Measurements from ENCODE around the gene QDPR. TPM values are rescaled to one million over a fixed set of nuclear protein-coding genes. Genes with fewer than 3 reads are reported as not detected.

The QDPR gene
- total RNA-seq, 2 donors from 2014 or later, result 7.3 to 13.8 TPM

DNA sequence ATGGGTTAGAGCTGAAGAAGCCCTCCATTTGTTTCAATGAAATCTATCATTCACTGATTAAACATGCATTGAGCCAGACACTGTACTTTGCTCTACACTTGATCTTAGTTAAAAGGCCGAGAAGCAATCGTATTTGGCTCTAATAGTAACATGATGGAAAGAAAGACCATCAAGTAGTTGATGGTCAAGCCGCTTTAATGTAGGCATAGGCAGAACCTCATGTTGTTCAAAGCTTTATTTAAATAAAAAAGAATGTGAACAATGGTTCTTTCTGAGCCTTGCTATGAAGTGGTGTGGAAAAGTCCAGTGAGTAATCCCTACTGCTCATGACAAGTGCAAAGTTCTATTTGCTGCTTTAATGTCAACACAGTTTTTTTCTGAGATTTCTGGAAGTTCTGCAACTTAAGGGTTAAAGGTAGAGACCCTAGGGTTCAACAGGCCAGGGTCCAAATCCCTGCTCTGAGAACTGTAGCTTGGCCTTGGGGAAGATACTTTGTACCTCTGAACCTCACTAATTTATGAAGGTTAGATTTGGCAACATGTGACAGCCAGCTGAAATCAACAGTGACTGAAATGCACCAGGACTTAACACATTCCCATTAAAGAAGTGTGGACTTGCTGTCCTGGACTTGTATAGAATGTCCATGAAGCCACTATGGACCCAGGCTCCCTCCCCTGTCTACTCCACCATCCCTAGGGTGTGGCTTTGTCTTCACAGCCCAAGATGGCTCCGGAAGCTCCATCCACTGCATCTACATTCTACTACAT lies 47.2 kb upstream of the QDPR start:
- no peaks in the 10 kb centered on the region for H3K27me3 ChIP-seq
- no peaks in the 10 kb centered on the region for H3K4me1 ChIP-seq
- intact Hi-C loops (cut with DNase I), result loop anchor here (10.0 kb wide), 1 partner anchor 1036 kb away; no protein-coding TSS in a partner anchor
- no peaks in the 10 kb centered on the region for H3K9me3 ChIP-seq
- WGBS, 2 donors, result 77 to 83% methylated on average over 4 of the region's 4 CpGs
- H3K4me3 ChIP-seq, result no peak overlapping the region
- ATAC-seq (no peak), DNase-seq (no peak)
- H3K36me3 ChIP-seq (replicated peaks in 1 of 2; ENCODE audit: insufficient read depth in 1 of 2, low read depth in 2 of 2), result no peaks in the 10 kb centered on the region
- TF ChIP-seq CTCF (IDR thresholded peaks at IDR 0.05) (no peak), POLR2A (IDR thresholded peaks at IDR 0.05) (no peak)
- H3K27ac ChIP-seq, result no peak overlapping the region

DNA sequence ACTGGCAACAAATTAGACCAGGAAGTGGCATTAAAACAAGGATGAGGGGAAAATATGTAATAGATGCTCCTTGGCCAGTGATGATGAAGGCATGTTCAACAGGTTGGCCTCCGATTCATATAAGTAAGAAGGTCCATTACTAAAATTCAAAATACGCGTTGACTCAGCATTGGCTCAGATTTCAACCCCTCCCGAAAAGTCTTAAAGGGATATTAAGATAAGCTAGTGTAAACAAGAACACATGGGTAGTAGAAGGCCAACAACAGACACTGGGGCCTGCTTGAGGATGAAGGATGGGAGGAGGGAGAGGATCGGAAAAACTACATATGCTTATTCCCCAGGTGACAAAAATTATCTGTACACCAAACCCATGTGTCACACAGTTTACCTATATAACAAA lies 46.0 kb upstream of the QDPR start:
- intact Hi-C loops (cut with DNase I), result loop anchor here (10.0 kb wide), 1 partner anchor 1037 kb away; no protein-coding TSS in a partner anchor
- no peak for DNase-seq
- Histone ChIP-seq H3K27ac (no peak overlapping the region), H3K4me1 (no peaks in the 10 kb centered on the region), H3K36me3 (replicated peaks in 1 of 2; ENCODE audit: insufficient read depth in 1 of 2, low read depth in 2 of 2) (no peaks in the 10 kb centered on the region), H3K4me3 (no peak overlapping the region), H3K9me3 (no peaks in the 10 kb centered on the region), H3K27me3 (no peaks in the 10 kb centered on the region)
- TF ChIP-seq CTCF (IDR thresholded peaks at IDR 0.05) (no peak), POLR2A (IDR thresholded peaks at IDR 0.05) (no peak)
- WGBS, 2 donors, result 52% methylated on average over 5 of the region's 5 CpGs
- no peak for ATAC-seq

DNA sequence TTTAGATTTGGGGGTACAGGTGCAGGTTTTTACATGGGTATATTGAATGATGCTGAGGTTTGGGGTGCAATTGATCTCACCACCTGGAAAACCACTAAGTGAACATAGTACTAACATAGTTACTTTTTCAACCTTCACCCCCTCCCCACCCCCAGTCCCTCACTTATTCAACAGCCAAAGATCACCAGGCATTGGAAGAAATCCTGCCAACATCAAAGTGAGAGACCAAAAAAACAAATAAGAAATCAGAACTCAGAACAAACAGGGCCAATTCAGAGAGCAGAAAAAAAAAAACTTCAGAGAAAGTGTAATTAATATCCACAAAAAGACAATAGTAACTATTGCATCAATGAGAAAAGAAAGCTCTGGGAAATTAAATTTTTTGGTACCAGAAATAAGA lies 44.6 kb upstream of the QDPR start:
- TF ChIP-seq POLR2A (IDR thresholded peaks at IDR 0.05), result no peak
- no peak for TF ChIP-seq CTCF (IDR thresholded peaks at IDR 0.05)
- Histone ChIP-seq H3K27ac (no peak overlapping the region), H3K4me3 (no peak overlapping the region), H3K4me1 (no peaks in the 10 kb centered on the region), H3K36me3 (replicated peaks in 1 of 2; ENCODE audit: insufficient read depth in 1 of 2, low read depth in 2 of 2) (no peaks in the 10 kb centered on the region), H3K9me3 (no peaks in the 10 kb centered on the region), H3K27me3 (no peaks in the 10 kb centered on the region)
- ATAC-seq (no peak), DNase-seq (no peak)
- intact Hi-C loops (cut with DNase I), result loop anchor here (10.0 kb wide), 1 partner anchor 1038 kb away; no protein-coding TSS in a partner anchor

- no peaks in the 10 kb centered on the region for H3K4me1 ChIP-seq
- WGBS, 2 donors, result 49 to 51% methylated on average over 4 of the region's 4 CpGs
- no peak overlapping the region for H3K4me3 ChIP-seq
- intact Hi-C loops (cut with DNase I), result loop anchor here (10.0 kb wide), 1 partner anchor 1040 kb away; no protein-coding TSS in a partner anchor
- no peak overlapping the region for H3K27ac ChIP-seq
- H3K36me3 ChIP-seq (replicated peaks in 1 of 2; ENCODE audit: insufficient read depth in 1 of 2, low read depth in 2 of 2), result no peaks in the 10 kb centered on the region
- H3K27me3 ChIP-seq, result no peaks in the 10 kb centered on the region
- DNase-seq (no peak), ATAC-seq (no peak)
- H3K9me3 ChIP-seq, result no peaks in the 10 kb centered on the region
- TF ChIP-seq CTCF (IDR thresholded peaks at IDR 0.05) (no peak), POLR2A (IDR thresholded peaks at IDR 0.05) (no peak)
These were observed 42.7 kb upstream of the QDPR start for GRCh38 chr4:17554568-17554967.

DNA sequence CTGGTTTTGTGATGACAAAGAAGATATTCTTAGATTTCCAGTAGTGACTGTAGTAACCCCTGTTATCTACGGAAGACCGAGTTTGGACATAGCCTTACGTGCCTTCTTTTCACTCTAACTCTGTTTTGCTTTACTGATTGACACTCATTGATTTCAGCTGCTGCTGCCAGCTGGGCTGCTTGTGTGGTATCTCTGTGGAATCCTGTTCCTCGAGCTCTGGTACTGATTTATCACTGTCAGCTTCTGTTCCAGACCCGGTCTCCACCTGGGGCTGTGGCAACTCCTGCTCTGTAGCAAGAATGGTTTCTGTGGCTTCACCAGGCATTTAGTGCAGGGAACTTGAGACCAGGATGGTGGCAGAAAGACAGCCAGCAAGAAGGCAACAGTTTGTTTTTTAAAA lies 40.5 kb upstream of the QDPR start:
- no peaks in the 10 kb centered on the region for H3K9me3 ChIP-seq
- 13 to 14% methylated on average over 5 of the region's 5 CpGs for WGBS, 2 donors
- ATAC-seq (peak; percentile 50), DNase-seq (peak in 3 of 4 donors; percentile 20 to 37 (median 28))
- no peaks in the 10 kb centered on the region for H3K27me3 ChIP-seq
- no peak for TF ChIP-seq POLR2A (IDR thresholded peaks at IDR 0.05)
- TF ChIP-seq CTCF (IDR thresholded peaks at IDR 0.05), result no peak
- H3K27ac ChIP-seq, result peak overlapping the region in 1 of 4 donors; percentile 8
- intact Hi-C loops (cut with DNase I), result loop anchor here (10.0 kb wide), 1 partner anchor 1042 kb away; no protein-coding TSS in a partner anchor
- H3K36me3 ChIP-seq (replicated peaks in 1 of 2; ENCODE audit: insufficient read depth in 1 of 2, low read depth in 2 of 2), result no peaks in the 10 kb centered on the region
- H3K4me3 ChIP-seq, result no peak overlapping the region
- no peaks in the 10 kb centered on the region for H3K4me1 ChIP-seq
